ENCODE results near the gene CDH23.
"Not testable (repeated sequence)": the region's sequence is repeated elsewhere in the genome, so short reads cannot be mapped to it uniquely, and the experiment has no call there.

CDH23 gene

DNA sequence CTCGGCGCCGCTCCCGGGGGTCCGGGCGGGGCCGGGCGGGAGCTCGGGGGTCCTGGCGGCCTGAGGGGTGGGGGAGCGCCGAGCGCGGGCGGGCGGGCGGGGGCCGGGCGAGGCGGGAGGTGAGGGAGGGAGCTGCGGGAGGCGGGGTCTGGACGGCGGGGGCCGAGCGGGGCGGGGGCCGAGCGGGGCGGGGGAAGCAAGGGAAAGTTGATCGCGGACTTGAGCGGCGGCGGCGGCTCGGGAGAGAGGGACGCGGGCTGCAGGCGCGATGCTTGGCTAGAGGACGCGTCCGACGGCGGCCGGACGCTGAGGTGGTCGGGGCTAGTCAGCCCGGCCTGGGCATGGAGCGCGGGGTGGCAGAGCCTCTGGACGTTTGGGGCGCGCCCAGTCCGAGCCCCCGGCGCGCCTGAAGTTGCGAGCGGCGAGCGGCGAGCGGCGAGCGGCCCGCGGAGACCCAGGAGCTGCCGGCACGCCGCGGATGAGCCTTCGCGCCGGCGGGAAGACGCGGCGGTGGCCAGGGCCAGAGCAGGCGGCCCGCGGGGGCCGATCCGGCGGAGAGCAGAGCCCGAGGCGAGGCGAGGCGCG, at the start of gene CDH23:
TSS of gene CDH23 (plus strand) at position 210 of the 585 bp plus-strand sequence. CDS start 42,912 bp downstream, outside the sequence.
- no peak for FAIRE-seq

DNA sequence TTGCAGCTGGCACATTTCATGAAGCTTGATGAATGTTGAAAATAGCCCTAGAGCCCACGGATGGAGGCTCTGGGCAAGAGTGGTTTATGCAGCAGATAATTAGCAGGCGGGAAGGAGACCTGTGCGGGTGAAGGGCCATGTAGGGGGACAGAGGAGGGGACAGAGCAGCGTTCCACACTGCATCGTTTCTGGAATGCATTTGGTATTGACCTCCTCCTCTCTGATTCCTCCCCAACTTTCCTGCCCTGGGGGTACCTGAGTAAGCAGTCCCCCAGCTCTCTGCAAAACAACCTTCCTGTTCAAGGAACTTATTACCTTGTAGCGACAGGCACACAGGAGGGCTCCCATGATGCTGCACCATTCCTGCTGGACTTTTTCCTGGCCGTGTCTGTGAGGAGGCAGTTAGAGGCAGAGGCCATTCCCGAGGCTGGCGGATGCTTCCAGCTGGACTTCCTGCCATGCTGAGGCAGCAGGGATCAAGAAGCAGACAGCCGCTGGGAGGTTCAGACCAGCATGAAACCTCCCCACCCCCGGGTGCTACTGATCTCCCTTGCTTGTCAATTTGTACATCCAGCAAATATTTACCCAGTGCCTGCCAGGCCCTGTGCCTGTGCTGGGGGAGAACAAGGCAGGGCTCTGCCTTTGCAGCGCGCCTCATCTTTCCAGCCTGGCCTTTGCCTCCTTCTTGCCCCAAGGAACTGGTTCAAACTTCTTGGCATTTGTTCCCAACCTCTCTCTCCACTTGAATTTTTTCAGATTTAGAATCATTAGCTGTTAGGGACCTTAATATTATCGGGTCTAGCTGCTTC, 48.9 kb upstream of the CDH23 start:
- FAIRE-seq = no peak

DNA sequence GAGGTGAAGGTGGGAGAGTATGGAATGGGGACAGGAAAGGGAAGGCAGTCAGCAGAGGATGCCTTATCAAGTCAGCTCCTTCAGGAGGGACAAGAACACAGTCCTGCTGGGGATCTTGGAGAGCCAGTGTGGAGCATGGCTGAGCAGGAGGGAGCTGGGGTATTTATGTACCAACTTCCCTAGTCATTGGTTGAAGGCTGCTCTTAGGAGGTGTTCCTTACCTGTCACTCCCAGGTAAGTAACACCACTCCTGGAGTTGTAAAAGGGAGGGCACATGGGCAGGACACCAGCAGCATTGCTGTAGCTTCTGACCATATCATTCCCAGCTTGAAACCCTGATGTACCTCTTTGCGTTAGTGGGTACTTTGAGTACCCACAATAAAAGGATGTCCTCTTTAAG, 47.9 kb upstream of the CDH23 start:
- FAIRE-seq = no peak

DNA sequence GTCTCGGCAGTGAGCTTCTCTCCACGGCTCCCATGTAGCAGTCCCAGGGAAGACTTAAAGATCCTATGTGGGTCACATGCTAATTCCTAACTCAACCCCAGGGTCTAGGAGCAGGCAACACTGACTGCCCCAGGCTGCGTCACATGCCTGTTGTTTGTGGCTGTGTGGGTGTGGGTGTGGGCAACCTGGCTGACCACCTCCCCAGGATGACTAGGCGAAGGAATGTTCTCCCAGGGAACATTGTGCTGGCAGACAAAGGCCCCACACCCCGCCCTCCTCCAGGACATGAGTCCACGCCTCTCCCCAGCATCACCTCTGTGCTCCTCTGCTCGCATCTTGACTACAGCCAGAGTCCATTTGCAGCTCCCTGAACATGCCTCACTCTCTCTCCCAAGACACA, 47.3 kb upstream of the CDH23 start:
- FAIRE-seq = no peak

DNA sequence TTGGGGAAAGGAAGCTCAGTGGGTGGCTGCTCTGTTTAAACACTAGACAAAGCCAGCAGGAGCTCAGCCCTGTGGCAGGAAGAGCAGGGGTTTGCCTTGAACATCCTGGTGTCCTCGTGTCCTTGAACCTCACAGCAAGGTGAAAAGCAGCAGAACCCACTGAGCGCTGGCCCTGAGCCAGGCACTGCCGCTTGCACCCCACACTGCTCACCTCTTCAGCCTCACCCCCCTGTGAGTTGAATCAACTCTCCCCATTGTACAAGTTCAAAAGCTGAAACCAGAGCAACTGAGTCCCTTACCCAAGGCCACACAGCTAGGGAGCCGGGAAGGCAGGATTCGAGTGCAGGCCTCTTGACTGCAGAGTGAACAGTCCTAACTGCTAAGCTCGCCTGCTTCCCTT, 45.6 kb upstream of the CDH23 start:
- FAIRE-seq = no peak

DNA sequence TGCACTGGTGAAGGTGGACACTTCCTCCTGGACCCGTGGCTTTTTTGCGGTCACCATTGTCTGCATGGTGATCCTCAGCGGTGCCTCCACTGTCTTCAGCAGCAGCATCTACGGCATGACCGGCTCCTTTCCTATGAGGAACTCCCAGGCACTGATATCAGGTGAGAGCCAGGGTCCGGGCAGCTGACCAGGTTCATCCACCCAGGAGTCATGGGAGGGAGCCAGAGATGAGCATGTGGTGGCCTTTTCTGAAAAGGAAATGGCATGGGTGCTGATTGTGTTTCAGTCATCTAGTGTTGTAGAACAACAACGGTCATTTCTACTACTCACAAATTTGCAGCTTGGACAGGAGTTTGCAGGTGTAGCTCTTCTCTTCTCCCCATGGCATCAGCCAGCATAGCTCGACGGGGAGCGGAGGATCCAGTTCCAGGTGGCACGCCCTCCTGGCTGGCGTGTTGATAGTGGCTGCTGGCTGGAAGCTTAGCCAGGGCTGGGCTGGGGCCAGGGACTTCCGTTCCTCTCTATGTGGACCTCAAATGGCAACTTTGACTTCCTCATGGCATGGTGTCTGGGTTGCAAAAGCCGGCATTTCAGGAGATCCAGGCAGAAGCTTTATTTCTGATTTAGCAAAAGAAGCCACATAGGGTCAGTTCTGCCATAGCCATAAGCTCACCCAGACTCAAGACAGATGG, 44.9 kb upstream of the CDH23 start:
- no peak for FAIRE-seq

DNA sequence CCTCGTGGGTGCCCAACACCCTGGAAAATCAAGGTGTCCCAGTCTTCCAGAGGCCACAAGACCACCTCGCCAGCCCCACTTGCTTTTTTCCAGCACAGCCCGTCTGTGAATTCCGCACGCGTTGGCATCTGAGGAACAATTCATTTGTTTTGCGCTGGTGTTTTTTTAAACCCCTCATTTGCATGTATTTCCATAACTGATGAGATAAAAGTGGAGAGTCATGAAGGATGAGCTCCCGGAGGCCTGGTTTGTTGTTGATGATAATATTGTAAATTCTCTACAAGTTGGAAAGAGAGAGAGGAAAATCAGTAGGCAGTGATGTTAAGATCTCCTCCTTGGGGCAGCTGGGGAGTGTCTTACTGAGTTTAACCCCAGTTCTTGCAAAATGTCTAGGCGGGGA, 43.1 kb upstream of the CDH23 start:
- no peak for FAIRE-seq

DNA sequence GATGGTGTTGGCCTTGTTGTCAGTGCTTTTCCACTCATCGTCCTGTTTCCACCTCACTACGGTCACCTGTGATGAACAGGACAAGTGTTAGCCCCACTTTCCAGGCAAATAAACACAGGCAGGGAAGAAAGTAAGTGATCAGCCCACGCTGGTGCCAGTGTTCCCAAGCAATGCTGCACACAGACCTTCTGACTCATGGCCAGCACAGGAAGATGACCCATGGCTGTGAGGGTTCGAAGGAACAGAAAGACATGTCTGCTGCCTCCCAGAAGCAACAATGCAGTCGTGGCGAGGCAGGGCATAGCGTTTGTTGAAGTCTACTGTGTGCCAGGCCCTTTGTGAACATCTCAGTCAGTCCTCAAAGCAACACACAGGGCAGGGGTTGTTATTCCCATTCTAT, 41.9 kb upstream of the CDH23 start:
- FAIRE-seq = no peak

DNA sequence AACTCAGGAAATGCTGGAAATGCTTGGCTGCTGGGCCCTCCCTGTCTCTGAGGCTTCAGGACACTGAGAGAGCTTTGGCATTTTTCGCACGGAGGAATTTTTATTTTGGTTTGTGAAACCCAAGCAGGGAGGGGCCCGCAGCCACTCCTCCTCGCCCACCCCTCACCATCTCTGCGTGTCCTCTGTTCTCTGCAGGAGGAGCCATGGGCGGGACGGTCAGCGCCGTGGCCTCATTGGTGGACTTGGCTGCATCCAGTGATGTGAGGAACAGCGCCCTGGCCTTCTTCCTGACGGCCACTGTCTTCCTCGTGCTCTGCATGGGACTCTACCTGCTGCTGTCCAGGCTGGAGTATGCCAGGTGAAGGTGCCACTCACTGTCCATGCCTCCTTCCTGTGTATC, 40.8 kb upstream of the CDH23 start:
- no peak for FAIRE-seq

DNA sequence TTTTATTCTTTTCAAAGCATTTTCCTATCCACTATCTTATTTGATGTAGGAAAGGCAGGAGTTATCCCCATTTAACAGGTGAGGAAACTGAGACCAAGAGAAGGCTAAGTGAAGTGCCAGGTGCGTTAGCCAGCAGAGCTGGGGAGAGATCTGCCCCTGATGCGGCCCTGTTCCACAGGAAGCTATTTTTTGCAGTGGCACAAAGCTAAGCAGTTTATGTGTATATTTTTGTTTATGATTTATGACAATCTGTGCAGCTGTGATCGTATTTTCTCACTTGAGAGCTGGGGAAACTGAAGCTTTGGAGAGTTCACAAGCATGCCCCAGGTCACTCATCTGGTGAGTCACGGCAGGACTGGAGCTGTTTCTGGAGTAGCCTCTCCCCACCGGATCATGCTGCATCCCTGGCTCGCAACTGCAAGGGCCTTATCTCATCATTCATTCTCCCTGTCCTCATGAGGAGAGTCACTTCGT, 38.9 kb upstream of the CDH23 start:
- FAIRE-seq = no peak

DNA sequence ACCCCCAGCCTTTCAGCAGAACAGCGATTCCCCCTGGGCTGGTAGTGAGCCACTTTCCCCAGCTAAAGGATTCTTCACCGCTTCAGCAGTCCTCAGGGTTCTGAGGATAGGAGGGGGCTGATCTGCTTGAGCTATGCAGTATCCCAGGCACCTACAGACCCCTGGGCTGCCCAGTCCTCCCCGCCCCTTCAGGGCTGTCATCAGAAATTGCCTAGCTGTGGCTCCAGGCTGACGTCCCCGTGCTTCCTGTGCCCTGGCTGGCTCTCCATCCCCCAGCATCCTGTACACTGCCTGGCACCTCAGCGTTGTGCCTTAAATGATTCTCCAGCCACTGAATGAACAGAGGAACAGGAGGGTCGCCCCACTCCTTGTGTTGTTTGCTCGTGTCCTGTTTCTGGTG, 38.4 kb upstream of the CDH23 start:
- FAIRE-seq = no peak

DNA sequence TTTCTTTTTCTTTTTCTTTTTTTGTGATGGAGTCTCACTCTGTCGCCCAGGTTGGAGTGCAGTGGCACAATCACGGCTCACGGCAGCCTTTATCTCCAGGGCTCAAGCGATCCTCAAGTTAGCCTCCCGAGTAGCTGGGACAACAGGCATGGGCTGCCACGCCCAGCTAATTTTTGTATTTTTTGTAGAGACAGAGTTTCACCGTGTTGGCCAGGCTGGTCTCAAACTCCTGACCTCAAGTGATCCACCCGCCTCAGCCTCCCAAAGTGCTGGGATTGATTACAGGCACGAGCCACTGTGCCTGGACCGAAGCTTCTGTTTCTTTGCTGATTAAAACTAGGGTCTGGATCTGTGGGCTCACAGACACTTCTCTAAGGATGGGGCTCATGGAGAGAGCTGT, 37.8 kb upstream of the CDH23 start:
- FAIRE-seq = not testable (repeated sequence)

DNA sequence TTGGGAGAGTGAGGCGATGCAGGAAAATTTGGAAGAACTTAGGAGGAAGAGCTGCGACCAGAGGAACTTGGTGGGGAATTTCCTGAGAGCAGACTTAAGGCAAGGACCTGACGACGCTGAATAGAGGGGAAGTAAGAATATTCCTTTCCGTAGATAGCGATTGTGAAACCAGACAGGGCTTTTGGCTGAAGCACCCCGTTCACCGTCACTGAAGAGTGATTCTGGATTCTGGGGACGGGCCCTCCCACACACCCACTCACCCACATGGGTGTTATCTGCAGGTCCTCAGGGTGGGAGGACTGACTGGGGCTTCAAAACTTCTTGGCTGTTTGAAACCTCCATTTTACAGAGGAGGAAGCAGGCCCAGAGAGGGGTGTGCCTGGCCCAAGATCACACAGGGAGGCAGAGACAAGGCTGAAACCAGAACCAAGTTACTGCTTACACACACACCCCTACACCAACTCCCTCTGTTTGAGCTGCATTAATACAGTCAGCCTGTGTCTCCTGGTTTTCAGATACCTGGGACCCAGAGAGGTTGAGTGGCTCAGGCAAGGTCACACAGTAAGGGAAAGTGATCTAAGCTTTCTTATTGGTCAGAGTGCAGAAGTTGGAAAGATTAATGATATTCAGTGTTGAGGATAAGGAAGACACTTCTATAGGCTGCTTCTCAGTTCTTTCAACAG, 37.2 kb upstream of the CDH23 start:
- FAIRE-seq = no peak

DNA sequence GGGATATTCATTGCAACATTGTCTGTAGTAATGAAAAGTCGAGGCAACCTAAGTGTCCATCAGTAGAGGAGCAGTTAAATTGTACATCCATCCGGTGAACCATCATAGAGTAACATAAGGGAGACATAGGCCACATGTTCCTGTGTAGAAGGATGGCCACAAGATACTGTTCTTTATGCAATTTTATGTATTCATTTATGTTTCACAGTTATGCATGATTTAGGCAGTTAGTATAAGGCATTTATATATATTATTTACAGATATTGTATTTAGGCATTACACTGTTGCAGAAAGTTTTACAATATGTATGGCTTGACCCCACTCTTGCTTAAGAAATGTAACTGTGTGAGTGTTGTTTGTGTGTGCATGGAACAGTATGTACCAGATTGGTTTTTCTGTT, 36.0 kb upstream of the CDH23 start:
- FAIRE-seq = no peak

DNA sequence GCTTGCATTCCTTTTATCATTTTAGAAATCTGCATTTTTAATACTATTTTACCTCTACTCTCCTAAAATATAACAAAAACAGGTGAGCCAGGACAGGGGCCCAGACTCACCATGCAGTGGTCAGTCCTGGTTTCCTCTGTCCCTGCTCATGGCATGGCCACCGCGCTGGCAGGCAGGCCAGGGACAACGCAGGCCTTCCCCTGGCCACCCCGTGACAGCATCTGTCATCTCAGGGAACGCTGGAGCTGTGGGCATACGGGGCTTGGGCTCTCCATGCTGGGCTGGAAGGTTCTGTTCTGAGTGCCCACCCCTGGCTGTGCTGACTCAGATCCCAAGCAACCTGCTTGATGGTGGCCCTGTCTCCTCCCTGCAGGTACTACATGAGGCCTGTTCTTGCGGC, 35.1 kb upstream of the CDH23 start:
- FAIRE-seq = no peak

DNA sequence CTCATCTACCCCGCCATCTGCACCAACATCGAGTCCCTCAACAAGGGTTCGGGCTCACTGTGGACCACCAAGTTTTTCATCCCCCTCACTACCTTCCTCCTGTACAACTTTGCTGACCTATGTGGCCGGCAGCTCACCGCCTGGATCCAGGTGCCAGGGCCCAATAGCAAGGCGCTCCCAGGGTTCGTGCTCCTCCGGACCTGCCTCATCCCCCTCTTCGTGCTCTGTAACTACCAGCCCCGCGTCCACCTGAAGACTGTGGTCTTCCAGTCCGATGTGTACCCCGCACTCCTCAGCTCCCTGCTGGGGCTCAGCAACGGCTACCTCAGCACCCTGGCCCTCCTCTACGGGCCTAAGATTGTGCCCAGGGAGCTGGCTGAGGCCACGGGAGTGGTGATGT, 34.6 kb upstream of the CDH23 start:
- no peak for FAIRE-seq

DNA sequence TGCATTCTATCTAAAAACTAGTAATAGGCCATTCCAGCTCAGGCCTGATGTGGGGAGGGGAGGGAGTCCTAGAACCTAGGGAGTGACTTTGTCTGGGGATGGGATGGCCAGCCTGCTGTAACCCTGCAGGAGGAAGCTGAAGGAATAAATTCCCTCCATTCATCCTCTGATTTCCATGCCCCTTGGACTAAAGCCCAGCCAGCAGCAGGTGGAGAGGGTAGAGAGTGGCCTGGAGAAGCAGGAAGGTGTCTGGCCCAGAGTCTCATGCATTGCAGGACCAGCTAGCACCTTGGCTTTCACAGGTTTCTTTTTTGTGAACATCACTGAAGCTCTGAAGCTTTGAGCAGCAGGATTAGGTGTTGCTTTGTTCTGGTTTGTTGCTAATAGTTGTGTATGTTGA, 32.8 kb upstream of the CDH23 start:
- no peak for FAIRE-seq

DNA sequence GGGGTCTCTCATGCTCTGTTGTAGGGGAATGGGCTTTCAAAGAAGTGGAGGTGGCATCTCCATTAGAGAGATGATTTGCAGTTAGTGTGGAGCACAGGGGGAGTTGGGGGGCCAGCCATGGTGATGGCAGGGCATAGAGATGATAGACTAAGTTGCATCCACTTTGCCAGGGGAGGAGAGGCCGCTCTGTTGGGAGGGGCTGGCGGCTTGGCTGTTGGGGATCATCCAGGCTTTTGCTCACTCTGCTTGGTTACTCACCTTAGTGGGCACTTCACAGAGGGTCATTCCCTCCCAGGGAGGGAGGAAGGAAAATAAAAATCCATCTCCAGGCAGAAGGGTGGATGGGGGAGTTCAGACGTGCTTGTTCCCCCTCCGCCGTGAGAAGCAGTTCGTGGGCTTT, 31.4 kb upstream of the CDH23 start:
- no peak for FAIRE-seq

DNA sequence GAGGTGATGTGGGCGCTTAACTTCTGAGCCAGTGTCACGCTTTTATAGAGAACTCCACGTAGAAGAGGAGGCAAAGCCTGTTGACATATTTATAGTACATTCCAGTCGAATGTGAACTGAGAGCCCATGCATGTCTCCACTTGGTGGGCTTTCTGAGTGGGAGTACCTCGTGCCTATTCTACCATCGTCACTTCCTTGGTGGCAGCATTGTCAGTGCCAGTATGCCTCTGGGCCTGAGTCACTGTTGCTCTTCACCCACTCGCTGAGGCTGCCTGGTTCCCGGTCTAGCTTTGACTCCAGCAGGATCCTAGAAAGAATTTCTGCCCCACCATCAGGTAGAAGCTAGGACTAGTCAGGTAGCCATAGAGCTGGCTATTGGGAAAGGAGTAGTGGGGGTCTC, 30.0 kb upstream of the CDH23 start:
- FAIRE-seq = no peak

DNA sequence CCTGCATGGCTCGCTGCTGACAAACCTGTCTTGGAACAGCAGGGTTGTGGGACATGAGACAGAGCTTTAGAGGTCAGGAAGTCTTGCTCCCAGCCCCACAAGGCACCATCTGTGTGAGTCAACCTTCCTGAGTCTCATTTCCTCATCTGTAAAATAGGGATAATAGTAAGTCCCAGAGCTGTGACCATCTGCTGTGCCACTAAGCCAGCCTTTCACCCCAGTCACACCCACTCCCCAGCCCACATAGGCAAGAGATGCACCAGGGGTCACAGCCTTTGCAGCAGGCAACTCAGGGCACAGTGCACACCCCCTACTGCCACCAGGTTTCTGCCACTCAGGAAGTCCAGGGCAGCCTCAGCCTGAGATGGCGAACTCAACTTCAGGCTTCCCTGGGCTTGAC, 29.4 kb upstream of the CDH23 start:
- no peak for FAIRE-seq

DNA sequence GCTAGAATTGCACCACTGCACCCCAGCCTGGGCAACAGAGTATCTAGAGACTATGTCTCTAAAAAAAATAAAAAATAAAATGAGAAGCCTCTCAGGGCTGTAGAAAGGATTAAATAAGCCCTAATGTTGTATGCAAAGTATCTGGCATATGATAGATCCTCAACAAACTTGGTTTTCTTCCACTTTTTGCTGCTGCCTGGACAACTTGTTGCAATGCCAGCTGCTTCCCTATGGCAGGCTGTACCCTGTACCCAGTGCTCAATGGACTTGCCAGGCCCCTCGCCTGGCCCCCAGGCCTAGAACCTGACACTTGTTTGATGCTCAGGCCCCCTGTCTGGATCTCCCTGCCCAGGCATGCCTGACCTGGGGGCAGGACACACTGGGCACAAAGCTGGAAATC, 28.5 kb upstream of the CDH23 start:
- FAIRE-seq = no peak

DNA sequence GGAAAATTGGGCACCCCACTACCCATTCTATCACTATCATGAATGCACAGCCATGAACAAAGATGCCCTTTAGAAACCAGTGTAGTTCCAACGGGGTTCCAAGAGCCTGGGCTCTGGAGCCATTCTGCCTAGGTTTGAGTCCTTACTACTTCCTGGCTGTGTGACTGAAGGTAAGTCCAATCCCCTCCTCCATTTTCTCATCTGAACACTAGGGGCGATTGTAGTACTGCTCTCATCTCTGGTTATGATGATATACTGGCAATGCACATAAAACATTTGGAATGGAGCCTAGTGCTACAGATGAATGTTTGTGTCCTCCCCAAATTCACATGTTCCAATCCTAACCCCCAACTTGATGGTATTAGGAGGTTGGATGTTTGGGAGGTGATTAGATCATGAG, 28.1 kb upstream of the CDH23 start:
- FAIRE-seq = no peak

DNA sequence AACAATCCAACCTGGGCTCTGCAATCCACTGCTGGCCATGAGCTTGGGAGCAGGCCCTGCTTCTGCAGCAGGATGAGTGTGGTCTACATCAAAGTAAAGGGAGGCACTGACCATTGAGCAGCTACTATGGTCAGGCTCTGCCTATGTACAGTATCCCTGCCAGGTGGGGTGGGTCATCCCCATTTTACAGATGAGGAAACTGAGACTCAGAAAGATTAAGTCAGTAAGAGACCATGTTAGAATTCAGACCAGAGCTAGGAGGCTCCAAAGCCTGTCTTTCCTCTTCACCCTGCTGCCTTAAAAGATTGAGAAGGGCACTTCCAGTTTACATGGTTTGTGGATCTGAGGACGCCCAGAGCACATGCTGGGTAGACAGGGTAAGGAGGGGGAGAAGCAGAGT, 27.1 kb upstream of the CDH23 start:
- FAIRE-seq = no peak
